B cell (primary cell): ENCODE data around the gene ADK. TPM values are rescaled to one million over a fixed set of nuclear protein-coding genes. Genes with fewer than 3 reads are reported as not detected.

Experiments used
- ATAC-seq: fragments of 200-7000 bp; cut with Tn5 transposase; one replicate; pipeline ENCODE4 v1.10.0; 2021; ENCODE audit warnings: low read depth, mild to moderate bottlenecking, moderate number of reproducible peaks, moderate library complexity
- CTCF ChIA-PET: fragments of 350-600 bp; sonication (Branson Sonifier 250); formaldehyde crosslinking; loops from one replicate; lab custom pipeline; 2021; ENCODE audit warnings: antibody characterized with exemption, inconsistent platforms; lab: Charles Lee
- POLR2A ChIA-PET: fragments of 350-600 bp; sonication (Branson Sonifier 250); formaldehyde crosslinking; loops from one replicate; lab custom pipeline; 2021; ENCODE audit warnings: antibody characterized with exemption; lab: Charles Lee
- DNase-seq: peaks from one replicate; pipeline ENCODE4 v3.0.0; 2013
- H2AFZ ChIP-seq: 2 replicates; pipeline ENCODE4 v1.6.1; 2012; ENCODE audit warnings: mild to moderate bottlenecking, low read depth, low read length; ENCODE audit not compliant: insufficient read depth, poor library complexity, severe bottlenecking
- H3K27ac ChIP-seq, 2 donors: 1 replicate in 1 of 2; 2 replicates in 1 of 2; pipeline ENCODE4 v1.5.1; 2012 to 2013; ENCODE audit warnings: low read length in 2 of 2, mild to moderate bottlenecking in 2 of 2, moderate library complexity in 1 of 2
- H3K27me3 ChIP-seq, 4 experiments: fragments of 200-600 bp in 1 of 4; sonication (generic) in 1 of 4; replicated peaks in 1 of 4; 1 replicate in 2 of 4; 2 replicates in 2 of 4; pipeline versions ENCODE4 v1.6.1 to v1.7.0; 2013 to 2016; ENCODE audit warnings: low read length in 3 of 4, mild to moderate bottlenecking in 2 of 4, mixed read lengths in 1 of 4, moderate library complexity in 1 of 4; ENCODE audit not compliant: insufficient read depth in 4 of 4, control insufficient read depth in 3 of 4; ENCODE audit errors: control extremely low read depth in 1 of 4
- H3K36me3 ChIP-seq, 2 experiments: replicated peaks in 1 of 2; 1 replicate in 1 of 2; 2 replicates in 1 of 2; pipeline versions ENCODE4 v1.6.1 to v1.7.1; 2013; ENCODE audit warnings: low read length in 1 of 2; ENCODE audit not compliant: insufficient read depth in 2 of 2, control insufficient read depth in 1 of 2; ENCODE audit errors: control extremely low read depth in 1 of 2, extremely low read depth in 1 of 2
- H3K4me1 ChIP-seq, 2 donors: fragments of 200-600 bp in 1 of 2; sonication (generic) in 1 of 2; 1 replicate in 1 of 2; 2 replicates in 1 of 2; pipeline versions ENCODE4 v1.5.1 to v1.6.1; 2013 to 2017; ENCODE audit warnings: low read length in 2 of 2; ENCODE audit not compliant: control insufficient read depth in 2 of 2, insufficient read depth in 2 of 2
- H3K4me2 ChIP-seq: replicated peaks from 2 replicates; pipeline ENCODE3; 2012; ENCODE audit warnings: mild to moderate bottlenecking, low read depth, low read length; ENCODE audit not compliant: poor library complexity, severe bottlenecking
- H3K4me3 ChIP-seq, 5 experiments: fragments of 200-600 bp in 1 of 5; sonication (generic) in 1 of 5; 1 replicate in 3 of 5; 2 replicates in 2 of 5; pipeline versions ENCODE4 v1.5.1 to v1.7.0; 2011 to 2016; ENCODE audit warnings: low read length in 4 of 5, mild to moderate bottlenecking in 4 of 5, low read depth in 2 of 5, control low read depth in 1 of 5, moderate library complexity in 1 of 5; ENCODE audit not compliant: insufficient read depth in 1 of 5; ENCODE audit errors: control extremely low read depth in 1 of 5, extremely low read depth in 1 of 5
- H3K79me2 ChIP-seq: fragments of 200-600 bp; sonication (generic); one replicate; pipeline ENCODE4 v1.6.0; 2016; ENCODE audit warnings: low read length; ENCODE audit not compliant: control insufficient read depth, insufficient read depth
- H3K9ac ChIP-seq: fragments of 200-600 bp; sonication (generic); 2 replicates; pipeline ENCODE4 v1.6.1; 2017; ENCODE audit warnings: mild to moderate bottlenecking, low read length, moderate library complexity
- H3K9me3 ChIP-seq, 3 donors: one replicate each; pipeline versions ENCODE4 v1.6.1 to v1.7.1; 2013; ENCODE audit warnings: low read length in 2 of 3; ENCODE audit not compliant: control insufficient read depth in 2 of 3, insufficient read depth in 1 of 3; ENCODE audit errors: control extremely low read depth in 1 of 3
- H4K20me1 ChIP-seq: 2 replicates; pipeline ENCODE4 v1.6.0; 2012; ENCODE audit warnings: mild to moderate bottlenecking, low read length; ENCODE audit not compliant: insufficient read depth, control insufficient read depth, poor library complexity, severe bottlenecking
- H3K27ac Mint-ChIP-seq: one replicate; pipeline ENCODE4 v1.8.0; 2021; ENCODE audit warnings: mixed read lengths
- H3K27me3 Mint-ChIP-seq: one replicate; pipeline ENCODE4 v1.8.0; 2021; ENCODE audit warnings: mixed read lengths
- H3K4me1 Mint-ChIP-seq: one replicate; pipeline ENCODE4 v1.8.0; 2021; ENCODE audit warnings: mixed read lengths
- H3K4me3 Mint-ChIP-seq: one replicate; pipeline ENCODE4 v1.8.0; 2021; ENCODE audit warnings: mixed read lengths
- H3K9me3 Mint-ChIP-seq: one replicate; pipeline ENCODE4 v1.8.0; 2022; ENCODE audit warnings: mixed read lengths; ENCODE audit not compliant: insufficient read depth
- EZH2 ChIP-seq: IDR thresholded peaks from 2 replicates; pipeline ENCODE4 v1.6.1; 2012; ENCODE audit warnings: borderline replicate concordance, low read depth, mild to moderate bottlenecking, moderate library complexity, low read length; ENCODE audit not compliant: insufficient read depth, poor library complexity, severe bottlenecking
- WGBS: methylation state at CpG from one replicate; pipeline ENCODE4 v1.1.5; 2013; ENCODE audit warnings: missing lambda C conversion rate; ENCODE audit not compliant: insufficient coverage; 5-methylcytosine and 5-hydroxymethylcytosine counted together
- intact Hi-C: fragments of 100-400 bp; cut with micrococcal nuclease; formaldehyde crosslinking; loops from one replicate; pipeline ENCODE4 v1.10.0; 2022
- polyA plus RNA-seq: library from polyadenylated mRNA; depleted of rRNA; stranded (reverse); fragments of >200 nt; gene quantifications from 2 replicates; pipeline ENCODE4 v1.2.3, GENCODE V29; 2012
- total RNA-seq, 2 donors: library from RNA; stranded (reverse); fragments of 120-200 nt in 1 of 2; gene quantifications; 1 replicate in 1 of 2; 2 replicates in 1 of 2; pipeline versions ENCODE4 v1.2.3 to v1.2.4, GENCODE V29; 2013 to 2022
- TF ChIP-seq, protein P1 (sequence below): fragments of 200-600 bp; IDR thresholded peaks from one replicate; pipeline ENCODE4 v1.8.0; 2022; ENCODE audit warnings: antibody characterized with exemption, mild to moderate bottlenecking

ADK gene
- total and polyA plus RNA-seq, 2 donors (not counting 1 experiment from before 2014, with no cell fraction given), result 37.2 to 52.6 TPM

DNA sequence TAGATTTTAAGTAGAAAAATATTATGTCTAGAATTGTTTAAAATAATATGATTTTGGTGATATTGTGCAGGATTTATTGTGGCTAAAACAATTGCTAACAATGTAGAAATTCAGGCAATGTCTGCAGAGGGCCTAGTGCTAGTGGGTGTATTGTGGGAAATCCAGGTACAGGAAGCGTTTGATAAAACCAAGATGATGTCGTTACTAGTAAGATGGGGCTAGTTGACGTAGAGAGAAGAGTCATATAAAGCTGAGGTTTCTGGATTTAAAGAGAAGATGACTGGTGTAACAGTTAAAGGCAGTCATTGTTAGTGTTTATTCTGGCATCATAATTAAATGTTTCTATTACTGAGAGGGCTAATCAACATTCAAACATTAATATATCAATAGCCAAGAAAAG lies 43.5 kb downstream of the ADK start:
- H3K27me3 Mint-ChIP-seq, result no peaks in the 10 kb centered on the region
- Histone ChIP-seq H3K4me1 (peaks cover 32 to 48% of the 10 kb centered on the region in 2 donors), H3K27me3 (no peaks in the 10 kb centered on the region), H3K9me3 (peaks cover 0 to 2% (median 0%) of the 10 kb centered on the region in 3 donors), H3K9ac (no peak overlapping the region), H3K79me2 (peaks cover 97% of the 10 kb centered on the region), H3K36me3 (no peaks in the 10 kb centered on the region), H2AFZ (no peak overlapping the region), H3K27ac (no peak overlapping the region), H3K4me2 (no peak overlapping the region), H3K4me3 (no peak overlapping the region), H4K20me1 (peaks cover 32% of the 10 kb centered on the region)
- POLR2A ChIA-PET, result interaction anchor here (0.6 kb wide), 1 partner anchor 10 kb away, joined by 6 read pairs; no protein-coding TSS in a partner anchor
- H3K9me3 Mint-ChIP-seq, result no peaks in the 10 kb centered on the region
- intact Hi-C loops, result no loop called here
- ATAC-seq (no peak), DNase-seq (no peak)
- H3K4me1 Mint-ChIP-seq, result peaks cover 67% of the 10 kb centered on the region
- CTCF ChIA-PET, result interaction anchor here (0.9 kb wide), 1 partner anchor 114 kb away, joined by 3 read pairs; no protein-coding TSS in a partner anchor
- no peak overlapping the region for H3K4me3 Mint-ChIP-seq
- TF ChIP-seq, protein P1, sequence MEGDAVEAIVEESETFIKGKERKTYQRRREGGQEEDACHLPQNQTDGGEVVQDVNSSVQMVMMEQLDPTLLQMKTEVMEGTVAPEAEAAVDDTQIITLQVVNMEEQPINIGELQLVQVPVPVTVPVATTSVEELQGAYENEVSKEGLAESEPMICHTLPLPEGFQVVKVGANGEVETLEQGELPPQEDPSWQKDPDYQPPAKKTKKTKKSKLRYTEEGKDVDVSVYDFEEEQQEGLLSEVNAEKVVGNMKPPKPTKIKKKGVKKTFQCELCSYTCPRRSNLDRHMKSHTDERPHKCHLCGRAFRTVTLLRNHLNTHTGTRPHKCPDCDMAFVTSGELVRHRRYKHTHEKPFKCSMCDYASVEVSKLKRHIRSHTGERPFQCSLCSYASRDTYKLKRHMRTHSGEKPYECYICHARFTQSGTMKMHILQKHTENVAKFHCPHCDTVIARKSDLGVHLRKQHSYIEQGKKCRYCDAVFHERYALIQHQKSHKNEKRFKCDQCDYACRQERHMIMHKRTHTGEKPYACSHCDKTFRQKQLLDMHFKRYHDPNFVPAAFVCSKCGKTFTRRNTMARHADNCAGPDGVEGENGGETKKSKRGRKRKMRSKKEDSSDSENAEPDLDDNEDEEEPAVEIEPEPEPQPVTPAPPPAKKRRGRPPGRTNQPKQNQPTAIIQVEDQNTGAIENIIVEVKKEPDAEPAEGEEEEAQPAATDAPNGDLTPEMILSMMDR, result no peak
- TF ChIP-seq EZH2, result no peak
- WGBS, result 95% methylated on average over 2 of the region's 3 CpGs
- no peak overlapping the region for H3K27ac Mint-ChIP-seq

DNA sequence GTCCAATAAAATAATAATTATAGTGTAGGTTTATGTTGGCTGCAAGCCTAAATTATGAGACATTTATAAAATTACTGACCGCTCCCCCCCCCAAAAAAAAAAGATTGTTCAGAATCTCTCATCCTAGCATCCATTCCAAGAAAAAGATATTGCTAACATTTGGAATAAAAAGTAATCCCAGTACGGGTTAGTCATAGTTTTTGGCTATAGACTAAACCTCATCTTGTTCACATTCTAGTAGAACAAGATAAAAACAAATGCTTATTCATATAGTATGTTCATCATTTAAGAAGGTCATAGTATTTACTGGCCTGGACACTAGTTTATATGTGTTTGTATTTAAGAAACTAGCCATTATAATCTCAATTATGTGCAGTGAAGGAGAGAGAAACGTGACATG lies 44.0 kb downstream of the ADK start:
- intact Hi-C loops, result no loop called here
- Histone ChIP-seq H3K27ac (no peak overlapping the region), H4K20me1 (peaks cover 35% of the 10 kb centered on the region), H3K9me3 (peaks cover 0 to 2% (median 0%) of the 10 kb centered on the region in 3 donors), H3K27me3 (no peaks in the 10 kb centered on the region), H3K4me2 (no peak overlapping the region), H3K79me2 (peaks cover 97% of the 10 kb centered on the region), H3K4me1 (peaks cover 29 to 43% of the 10 kb centered on the region in 2 donors), H3K36me3 (no peaks in the 10 kb centered on the region), H3K4me3 (no peak overlapping the region), H3K9ac (no peak overlapping the region), H2AFZ (no peak overlapping the region)
- no peak for TF ChIP-seq EZH2
- TF ChIP-seq, protein P1, result no peak
- ATAC-seq, result no peak
- Mint-ChIP-seq H3K4me3 (no peak overlapping the region), H3K27me3 (no peaks in the 10 kb centered on the region), H3K9me3 (no peaks in the 10 kb centered on the region), H3K27ac (no peak overlapping the region), H3K4me1 (peaks cover 63% of the 10 kb centered on the region)
- no peak for DNase-seq
- no CpG with 5 or more reads among the region's 3 CpGs for WGBS
- POLR2A ChIA-PET, result interaction anchor here (0.6 kb wide), 1 partner anchor 11 kb away, joined by 6 read pairs; no protein-coding TSS in a partner anchor
- CTCF ChIA-PET, result no interaction called here
